Right lung (tissue), 5 donors: ENCODE data around the gene TM9SF2. TPM values are rescaled to one million over a fixed set of nuclear protein-coding genes. Genes with fewer than 3 reads are reported as not detected.
A peak's percentile ranks its signal among the peaks of the same experiment; 100 is the strongest.

Experiments
- DNase-seq, 2 donors: peaks; one replicate each; pipeline ENCODE4 v3.0.0-alpha.2; 2013
- polyA plus RNA-seq, 5 donors: library from polyadenylated mRNA; unstranded; fragments of 120-200 nt; gene quantifications; one replicate each; pipeline versions ENCODE4 v1.2.1 to v1.2.3, GENCODE V29; 2013; ENCODE audit warnings: inconsistent platforms in 1 of 5, low replicate concordance in 1 of 5; ENCODE audit not compliant: insufficient read length in 5 of 5, insufficient read depth in 1 of 5

The TM9SF2 gene
- polyA plus RNA-seq, 5 donors, result 125 to 157 (median 150) TPM

DNA sequence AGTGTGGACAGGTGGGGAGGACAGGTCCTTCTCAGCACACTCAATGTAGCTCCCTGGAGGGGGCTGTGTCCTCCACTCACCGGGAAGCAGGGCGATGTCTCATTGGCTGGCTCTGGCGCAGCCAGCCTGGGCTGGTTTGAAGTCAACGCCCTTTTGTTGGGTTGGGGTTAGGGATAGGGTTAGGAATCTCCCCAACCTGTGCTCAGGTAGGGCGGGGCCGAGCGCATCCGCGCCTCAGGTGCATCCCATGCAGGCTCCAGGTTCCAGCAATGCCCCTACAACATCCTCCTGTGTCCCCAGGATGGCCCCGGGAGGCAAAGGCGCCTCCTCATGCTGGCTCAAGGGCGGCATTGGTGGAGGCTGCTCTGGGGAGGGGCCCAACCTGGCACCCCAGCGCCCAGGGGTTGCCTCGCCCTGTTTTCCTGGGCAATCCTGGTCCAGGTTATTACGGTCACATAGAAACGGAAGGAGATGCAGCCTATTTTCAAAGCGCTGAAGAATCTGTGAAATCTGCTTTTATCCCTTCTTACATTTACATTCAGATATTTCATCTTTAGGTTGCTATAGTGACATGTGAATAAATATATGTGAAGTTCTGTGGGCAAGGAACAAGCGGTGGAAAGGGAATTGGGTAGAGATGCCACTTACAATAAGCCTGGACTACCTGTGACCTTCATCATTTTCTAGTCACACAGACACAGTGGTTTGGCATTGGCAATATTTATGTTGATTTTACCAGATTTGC, 74.3 kb downstream of the TM9SF2 start:
- DNase-seq, result no peak

DNA sequence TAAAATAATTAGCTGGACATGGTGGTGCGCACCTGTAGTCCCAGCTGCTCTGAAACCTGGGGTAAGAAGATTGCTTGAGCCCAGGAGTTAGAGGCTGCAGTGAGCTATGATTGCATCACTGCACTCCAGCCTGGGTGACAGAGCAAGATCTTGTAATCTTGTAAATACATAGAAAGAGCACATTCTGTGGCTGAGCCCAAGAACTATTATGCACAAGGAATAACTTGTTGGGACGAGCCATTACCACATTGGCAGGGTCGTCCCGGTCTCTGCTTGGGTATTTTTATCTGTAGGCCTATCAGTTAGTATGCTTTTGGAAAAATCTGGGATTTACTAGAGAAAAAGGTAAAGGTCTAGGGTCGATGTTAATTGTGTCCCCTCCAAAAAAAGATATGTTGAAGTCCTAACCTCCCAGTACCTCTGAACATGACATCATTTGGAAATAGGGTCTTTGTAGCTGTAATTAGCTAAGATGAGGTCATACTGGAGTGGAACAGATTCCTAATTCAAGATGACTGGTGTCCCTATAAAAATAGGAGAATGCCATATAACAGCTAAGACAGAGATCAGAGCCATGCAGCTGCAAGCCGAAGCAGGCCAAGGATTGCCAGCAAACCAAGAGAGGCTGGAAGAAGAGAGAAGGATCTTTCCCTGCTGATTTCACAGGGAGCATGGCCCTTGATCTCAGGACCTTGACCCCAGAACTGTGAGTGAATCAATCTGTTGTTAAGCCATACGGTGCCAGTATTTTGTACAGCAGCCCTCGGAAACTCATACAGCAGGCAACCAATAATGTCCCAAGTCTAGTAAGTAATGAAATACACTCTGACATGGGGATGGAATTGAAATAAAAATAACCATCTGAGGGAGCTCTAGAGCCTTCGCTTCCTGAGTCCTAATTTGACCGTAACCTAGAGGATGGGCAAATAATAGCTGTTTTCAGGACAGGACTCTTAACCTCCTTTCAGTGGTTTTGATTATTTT, 77.0 kb downstream of the TM9SF2 start:
- no peak for DNase-seq

- DNase-seq, result no peak
These were observed 79.4 kb downstream of the TM9SF2 start for GRCh38 chr13:99580500-99581268.

GRCh38 chr13:99582511-99582910, 81.2 kb downstream of the TM9SF2 start:
- DNase-seq, result no peak

DNA sequence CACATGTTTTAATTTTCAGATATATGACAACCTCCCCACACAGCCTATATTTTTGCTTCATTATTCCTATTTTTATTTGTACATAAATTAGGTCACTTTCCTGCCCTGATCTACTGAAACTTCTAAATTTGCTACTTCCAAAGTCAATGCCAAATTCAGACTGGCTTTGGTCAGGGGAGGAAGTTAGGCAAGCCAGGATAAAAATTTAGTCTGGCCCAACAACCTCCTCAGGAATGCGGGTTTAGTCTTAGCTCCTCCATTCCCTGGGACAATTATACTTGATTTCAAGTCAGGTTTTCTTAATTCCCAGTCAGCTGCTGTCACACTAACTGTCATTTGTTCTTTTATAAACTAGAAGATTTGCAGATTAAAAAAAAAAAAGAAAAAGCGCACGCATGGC, 84.3 kb downstream of the TM9SF2 start:
- DNase-seq, result no peak

- DNase-seq, result no peak
These were observed 85.7 kb downstream of the TM9SF2 start for GRCh38 chr13:99587021-99587420.

DNA sequence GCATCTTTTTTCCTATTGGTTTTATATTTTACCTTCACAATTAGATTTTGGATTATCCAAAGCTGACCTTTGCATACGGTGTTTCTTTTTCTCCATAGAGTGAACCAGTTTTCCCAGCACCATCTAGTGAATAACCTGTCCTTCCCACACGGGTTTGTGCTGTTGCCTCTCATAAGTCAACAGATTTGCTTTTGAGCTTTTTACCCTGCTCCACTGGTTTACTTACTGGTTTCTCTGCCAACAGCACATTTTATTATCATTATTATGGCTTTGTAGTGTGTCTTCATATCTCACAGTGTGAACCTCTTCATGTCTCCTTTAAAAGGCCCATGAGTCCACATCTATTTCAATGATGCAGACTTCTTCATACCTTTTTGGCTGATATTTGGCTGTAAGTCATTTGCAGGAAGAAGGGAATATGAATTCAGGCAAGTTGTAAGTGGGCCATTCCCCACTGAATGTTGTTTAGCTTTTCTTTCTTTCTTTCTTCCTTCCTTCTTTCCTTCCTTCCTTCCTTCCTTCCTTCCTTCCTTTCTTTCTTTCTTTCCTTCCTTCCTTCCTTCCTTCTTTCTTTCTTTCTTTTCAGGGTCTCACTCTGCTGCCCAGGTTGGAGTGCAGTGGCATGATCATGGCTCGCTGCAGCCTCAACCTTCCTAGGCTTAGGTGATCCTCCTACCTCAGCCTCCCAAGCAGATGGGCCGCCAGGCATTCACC, 86.8 kb downstream of the TM9SF2 start:
- DNase-seq, result no peak

DNA sequence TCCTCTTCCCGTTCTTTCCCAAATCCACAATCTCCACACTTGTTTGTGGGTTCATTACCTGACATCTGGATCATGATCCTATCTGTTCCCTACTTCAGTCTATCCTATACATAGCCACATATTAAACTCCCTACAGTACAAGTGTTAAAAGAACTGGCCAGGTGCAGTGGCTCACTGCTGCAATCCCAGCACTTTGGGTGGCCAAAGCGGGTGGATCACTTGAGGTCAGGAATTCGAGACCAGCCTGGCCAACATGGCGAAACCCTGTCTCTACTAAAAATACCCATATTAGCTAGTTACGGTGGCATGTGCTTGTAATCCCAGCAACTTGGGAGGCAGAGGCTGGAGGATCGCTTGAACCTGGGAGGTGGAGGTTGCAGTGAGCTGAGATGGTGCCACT, 88.3 kb downstream of the TM9SF2 start:
- no peak for DNase-seq

DNA sequence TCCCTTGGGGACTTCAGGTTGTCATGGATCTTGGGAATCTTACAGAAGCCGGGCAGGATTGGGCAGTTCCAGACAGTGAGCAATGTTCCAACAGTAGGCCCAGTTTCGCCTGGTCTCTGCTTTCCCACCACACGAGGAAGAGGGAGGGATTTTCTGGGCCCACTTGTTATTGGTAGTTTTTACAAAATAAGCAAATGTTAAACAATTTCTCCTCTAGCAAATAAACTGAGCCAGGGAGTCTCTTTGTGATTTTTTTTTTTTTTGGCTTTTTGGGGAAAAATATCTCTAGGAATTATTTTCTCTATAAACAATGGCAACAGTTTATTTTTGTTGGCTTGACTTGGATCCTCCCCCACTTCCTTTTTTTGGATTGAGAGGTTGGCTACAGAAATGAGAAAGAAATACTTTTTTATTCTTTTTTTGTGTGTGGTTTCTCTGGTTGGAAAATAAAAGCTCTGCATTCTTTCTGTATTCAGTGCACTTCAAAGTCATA, 89.3 kb downstream of the TM9SF2 start:
- DNase-seq, result no peak

- no peak for DNase-seq
These were observed 94.9 kb downstream of the TM9SF2 start for GRCh38 chr13:99596180-99596579.

DNA sequence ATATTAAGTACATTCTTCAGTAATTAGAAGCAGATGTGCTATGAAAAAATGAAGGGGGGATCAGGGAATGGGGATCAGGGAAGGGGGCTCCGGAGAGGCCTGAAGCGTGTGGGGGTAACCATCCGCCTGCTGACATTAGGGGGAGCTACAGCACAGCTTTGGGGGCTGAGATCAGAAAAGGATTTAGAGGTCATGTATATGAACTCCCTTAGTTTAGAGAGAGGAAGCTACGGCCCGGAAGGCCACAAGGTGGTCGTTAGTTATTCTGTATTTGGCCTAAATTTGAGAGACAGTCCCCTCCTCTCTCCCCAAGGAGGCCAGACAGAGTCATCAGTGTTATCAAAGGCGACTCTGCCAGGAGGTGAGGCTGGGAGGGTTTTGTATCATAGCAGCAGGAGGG, 99.0 kb downstream of the TM9SF2 start:
- no peak for DNase-seq

GRCh38 chr13:99601535-99601934, 100.3 kb downstream of the TM9SF2 start:
- DNase-seq, result no peak

- no peak for DNase-seq
These were observed 103.4 kb downstream of the TM9SF2 start for GRCh38 chr13:99604636-99605035.

DNA sequence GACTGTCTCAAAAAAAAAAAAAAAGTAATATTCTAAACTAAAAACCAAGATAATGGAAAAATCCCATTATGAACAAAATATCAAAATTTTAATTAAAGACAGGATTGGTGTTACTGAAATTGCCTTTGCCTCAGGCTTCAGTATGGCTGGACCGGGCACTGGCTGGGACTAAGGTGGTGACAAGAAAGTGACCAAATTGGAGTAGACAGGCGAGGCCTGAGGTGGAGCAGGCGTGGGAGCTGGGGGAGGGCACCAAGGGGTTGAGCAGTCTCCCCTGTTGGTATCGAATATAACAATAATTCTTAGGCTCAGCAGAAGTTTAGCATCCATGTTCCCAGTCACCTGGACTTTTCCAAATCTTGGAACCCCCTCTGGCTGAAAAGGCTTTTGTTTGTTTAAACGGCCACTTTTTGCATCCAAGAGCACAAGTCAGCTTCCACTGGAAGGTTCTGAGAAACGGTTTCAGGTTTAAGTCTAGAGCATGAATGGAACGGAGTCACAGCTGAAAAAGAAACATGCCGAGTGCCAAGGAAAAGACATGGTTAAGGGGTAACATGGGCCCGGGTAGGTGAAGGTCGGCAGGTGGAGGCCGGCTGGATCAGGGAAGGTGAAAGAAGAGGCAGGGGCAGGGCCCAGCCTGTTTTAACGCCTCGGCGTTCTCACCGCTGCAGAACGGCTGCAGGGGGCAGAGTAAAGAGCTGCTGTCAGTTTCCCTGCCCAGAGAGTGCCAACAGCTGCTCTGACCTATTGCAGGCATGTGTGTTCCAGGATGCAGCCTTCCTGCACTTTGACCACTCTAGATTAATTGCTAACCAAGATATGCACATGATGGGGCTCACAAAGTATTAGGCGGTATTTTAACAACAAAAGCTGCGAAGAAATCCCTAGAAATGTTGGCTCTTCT, 104.4 kb downstream of the TM9SF2 start:
- no peak for DNase-seq

DNA sequence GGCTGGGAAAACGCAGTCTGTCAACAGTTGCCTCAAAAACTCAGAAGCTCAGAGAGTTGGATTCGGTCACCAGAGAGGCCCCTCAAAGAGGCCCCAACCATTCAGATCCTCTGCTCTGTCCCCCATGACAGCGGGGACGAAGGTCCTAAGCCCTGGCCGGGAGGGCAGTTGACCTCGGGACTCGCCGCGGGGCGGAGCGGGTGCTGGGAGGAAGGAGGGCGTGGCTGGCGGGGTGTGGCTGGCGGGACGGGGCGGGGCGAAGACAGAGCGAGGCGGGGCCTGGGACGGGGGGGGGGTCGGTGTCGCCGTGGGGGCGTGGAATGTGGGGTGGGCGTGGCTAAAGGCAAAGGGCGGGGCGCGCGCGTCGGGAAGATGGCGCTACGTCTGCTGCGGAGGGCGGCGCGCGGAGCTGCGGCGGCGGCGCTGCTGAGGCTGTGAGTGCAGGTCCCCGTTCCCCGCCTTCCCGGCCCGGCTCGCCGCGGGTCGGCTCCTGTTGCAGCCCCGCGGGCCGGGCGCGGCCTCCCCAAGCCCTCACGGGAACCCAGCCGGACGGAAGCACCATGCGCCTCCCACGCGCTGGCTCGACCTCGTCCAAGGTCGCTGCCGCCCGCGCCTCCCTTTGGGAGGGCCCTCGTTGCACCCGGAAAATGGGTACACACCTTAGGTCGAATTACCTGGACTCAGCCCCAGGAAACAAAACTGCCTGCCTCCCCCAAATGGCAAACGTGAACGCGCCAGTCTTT, 105.2 kb downstream of the TM9SF2 start, which contains the start of gene CLYBL:
Gene CLYBL (plus strand): TSS at position 367 of the 743 bp plus-strand sequence.
- peak; percentile 84 to 85 for DNase-seq

DNA sequence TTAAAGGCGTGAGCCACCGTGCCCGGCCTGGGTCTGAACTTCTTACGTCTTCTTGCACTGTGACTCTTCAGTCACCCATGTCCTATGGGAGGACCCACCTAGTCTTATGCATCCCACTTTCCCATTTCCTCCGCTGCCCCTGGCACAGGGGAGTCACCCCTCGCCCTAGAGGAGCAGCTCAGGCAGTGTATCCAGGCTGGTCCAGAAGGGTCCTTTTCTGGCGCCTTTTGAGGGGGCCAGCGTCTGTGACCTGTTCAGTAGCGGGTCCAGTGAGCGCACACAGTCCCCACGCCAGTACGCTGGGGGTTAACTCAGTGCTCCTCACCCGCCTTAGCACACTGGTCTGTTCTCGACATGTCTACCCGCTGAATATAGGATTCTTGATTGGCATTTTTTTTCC, 107.1 kb downstream of the TM9SF2 start:
- DNase-seq, result no peak

- DNase-seq, result no peak
These were observed 109.5 kb downstream of the TM9SF2 start for GRCh38 chr13:99610702-99611289.
